GM21360 (cell line): ENCODE measurements around the gene OR3A3.

ENCODE experiments used
- ATAC-seq: cut with Tn5 transposase; IDR thresholded peaks from one replicate; pipeline ENCODE4 v1.9.1; 2021; ENCODE audit warnings: mild to moderate bottlenecking, moderate library complexity; ENCODE audit not compliant: unreplicated experiment

The OR3A3 gene

DNA sequence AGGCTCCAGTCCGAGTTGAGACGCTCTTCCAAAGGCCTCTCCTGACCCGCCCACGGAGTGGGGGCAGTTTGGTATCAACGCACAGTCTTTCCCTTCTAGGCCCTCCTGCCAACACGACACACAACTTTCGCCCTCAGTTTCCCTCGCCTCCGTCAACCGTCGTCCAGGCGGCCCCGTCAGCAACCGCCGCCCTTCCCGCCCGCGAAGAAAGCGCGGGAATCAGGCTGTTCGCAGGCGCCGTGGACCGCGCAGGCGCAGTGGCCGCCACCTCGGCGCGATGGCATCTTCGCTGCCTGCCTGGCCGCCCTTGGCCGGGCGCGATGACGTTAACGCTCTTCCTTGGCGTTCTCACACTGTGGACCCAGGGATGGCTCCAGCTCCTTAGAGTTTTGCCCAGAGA is 60.4 kb downstream of the OR3A3 start, which contains the start of gene SPATA22:
TSS of gene SPATA22 (minus strand) at position 221 of the 400 bp plus-strand sequence. CDS start 2,494 bp downstream, outside the sequence.
- no peak for ATAC-seq

DNA sequence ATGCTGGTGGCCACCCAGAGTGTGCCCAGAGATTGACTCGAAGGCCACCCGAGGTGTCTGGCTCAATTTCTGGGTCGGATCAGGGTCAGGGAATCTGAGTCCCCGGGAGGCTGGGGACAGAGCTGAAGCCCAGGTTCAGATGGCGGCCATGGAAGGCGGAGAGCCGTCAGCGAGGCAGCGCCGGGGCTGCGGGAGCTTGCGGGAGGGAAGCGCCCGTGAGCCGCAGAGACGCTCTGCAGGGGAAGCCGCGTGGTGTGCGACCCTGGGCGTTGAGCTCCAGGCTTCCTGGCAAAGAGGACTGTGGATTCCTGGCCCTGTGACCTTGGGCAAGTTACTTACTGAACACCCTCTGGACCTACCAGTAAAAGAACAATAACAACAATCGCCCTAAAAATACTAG is 61.0 kb downstream of the OR3A3 start:
- no peak for ATAC-seq
